Spleen (tissue), 11 donors: Measurements from ENCODE around the gene PIP4P1. TPM values are rescaled to one million over a fixed set of nuclear protein-coding genes. Genes with fewer than 3 reads are reported as not detected.

Source experiments
- DNase-seq: peaks from one replicate; pipeline ENCODE4 v3.0.0-alpha.2; 2020
- H3K27ac ChIP-seq, 8 donors: fragments of 200-600 bp; sonication (generic) in 7 of 8; 1 replicate in 4 of 8; 2 replicates in 4 of 8; pipeline versions ENCODE4 v1.5.0 to v1.8.0; 2016 to 2021; ENCODE audit warnings: inconsistent platforms in 4 of 8, mild to moderate bottlenecking in 4 of 8, moderate library complexity in 1 of 8
- H3K27me3 ChIP-seq, 7 donors: fragments of 200-600 bp; sonication (generic) in 6 of 7; replicated peaks in 1 of 7; 1 replicate in 4 of 7; 2 replicates in 3 of 7; pipeline versions ENCODE4 v1.5.0 to v1.8.0; 2016 to 2021; ENCODE audit warnings: inconsistent platforms in 3 of 7, mild to moderate bottlenecking in 1 of 7
- H3K36me3 ChIP-seq, 6 donors: fragments of 200-600 bp; sonication (generic) in 5 of 6; 1 replicate in 4 of 6; 2 replicates in 2 of 6; pipeline versions ENCODE4 v1.5.0 to v1.8.0; 2016 to 2021; ENCODE audit warnings: inconsistent platforms in 2 of 6
- H3K4me1 ChIP-seq, 6 donors: fragments of 200-600 bp; sonication (generic) in 5 of 6; 1 replicate in 3 of 6; 2 replicates in 3 of 6; pipeline versions ENCODE4 v1.5.0 to v1.8.0; 2016 to 2021; ENCODE audit warnings: inconsistent platforms in 3 of 6
- H3K4me3 ChIP-seq, 8 donors: fragments of 200-600 bp; sonication (generic) in 7 of 8; 1 replicate in 4 of 8; 2 replicates in 4 of 8; pipeline versions ENCODE4 v1.5.0 to v1.8.0; 2016 to 2021; ENCODE audit warnings: inconsistent platforms in 4 of 8, mild to moderate bottlenecking in 4 of 8, moderate library complexity in 2 of 8
- H3K9me3 ChIP-seq, 8 donors: fragments of 200-600 bp; sonication (generic) in 7 of 8; 1 replicate in 4 of 8; 2 replicates in 4 of 8; pipeline versions ENCODE4 v1.5.0 to v1.8.0; 2016 to 2021; ENCODE audit warnings: inconsistent platforms in 4 of 8
- POLR2A ChIP-seq, 3 donors: fragments of 450-650 bp; IDR thresholded peaks; one replicate each; pipeline ENCODE4 v1.5.1; 2017; ENCODE audit warnings: antibody characterized with exemption in 3 of 3, mild to moderate bottlenecking in 1 of 3
- POLR2AphosphoS5 ChIP-seq, 3 donors: sonication (generic); formaldehyde crosslinking; IDR thresholded peaks; one replicate each; pipeline ENCODE4 v1.5.1; 2017; ENCODE audit warnings: antibody characterized with exemption in 3 of 3
- whole genome bisulfite sequencing, 5 donors: extraction: QIAGEN DNeasy Blood & Tissue Kit in 3 of 5; methylation state at CpG; one replicate each; pipeline versions ENCODE4 v1.1.5 to v1.1.7; 2013 to 2018; 5-methylcytosine and 5-hydroxymethylcytosine counted together
- intact Hi-C: fragments of 100-400 bp; cut with DNase I; formaldehyde crosslinking; loops from one replicate; pipeline ENCODE4 v1.15.0; 2023; ENCODE audit warnings: low total_unique reads
- polyA plus RNA-seq, 3 donors: library from polyadenylated mRNA; stranded (reverse); fragments of 200-250 nt; gene quantifications; one replicate each; pipeline ENCODE4 v1.2.1, GENCODE V29; 2013
- total RNA-seq, 7 donors: library from RNA; depleted of rRNA in 3 of 7; stranded (reverse); fragments of >200 nt in 3 of 7; fragmentation: NEBNext Ultra II Directional in 4 of 7; extraction: Animal tissue kit (Norgen Biotek cat#: 25700) in 4 of 7; gene quantifications; one replicate each; pipeline versions ENCODE4 v1.1.0 to v1.2.1, GENCODE V29; 2016 to 2021
- TF ChIP-seq, protein P1 (sequence below), 11 experiments: fragments of 200-600 bp in 7 of 11; fragments of 450-650 bp in 4 of 11; sonication (generic) in 4 of 11; IDR thresholded peaks in 8 of 11; conservative IDR thresholded peaks in 3 of 11; 1 replicate in 7 of 11; 2 replicates in 4 of 11; pipeline versions ENCODE4 v1.4.0 to v1.8.0; 2016 to 2021; ENCODE audit warnings: antibody characterized with exemption in 11 of 11, inconsistent platforms in 4 of 11, mild to moderate bottlenecking in 1 of 11
- donor health status: healthy with polysubstance abuse.
- donor health status: DM: no; HTN: no; CAD: no; lungs with moderate emphysema.
- donor health status: DM: no; HTN: no; CAD: no.
- donor health status: Bipolar disorder and iron deficiency.
- donor health status: healthy.
- donor health status: DM: no; HTN: no; CAD: no.
- donor health status: DM: yes; HTN: yes; CAD: no.

PIP4P1 gene
- total and polyA plus RNA-seq, 10 donors, result 32.5 to 79.6 (median 39.5) TPM

DNA sequence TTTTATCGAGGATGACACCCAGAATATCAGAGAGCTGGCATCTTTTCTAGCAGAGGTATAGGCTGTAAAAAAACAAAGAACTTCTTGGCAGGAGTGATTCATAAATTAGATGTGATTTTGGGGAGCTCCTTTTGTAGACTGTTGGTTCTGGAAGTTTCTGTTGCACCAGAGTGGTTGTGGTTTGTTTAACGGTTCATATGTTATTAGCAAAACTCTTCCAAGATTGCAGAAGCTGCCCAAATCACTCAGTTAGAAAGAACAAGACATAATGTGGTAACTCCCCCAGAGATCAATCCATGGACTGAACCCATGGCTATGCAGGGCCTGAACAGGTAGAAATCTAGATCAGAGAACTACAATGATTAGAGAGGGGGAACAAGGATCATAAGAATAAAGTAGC lies 37.4 kb upstream of the PIP4P1 start:
- no peaks in the 10 kb centered on the region for H3K27me3 ChIP-seq
- peaks cover 0 to 32% (median 14%) of the 10 kb centered on the region in 6 donors for H3K4me1 ChIP-seq
- WGBS, 5 donors, result 56 to 63% (median 61%) methylated on average over 2 of the region's 2 CpGs
- intact Hi-C loops, result no loop called here
- no peaks in the 10 kb centered on the region for H3K9me3 ChIP-seq
- H3K4me3 ChIP-seq, result no peak overlapping the region
- H3K27ac ChIP-seq, result peak overlapping the region in 1 of 8 donors; percentile 14
- no peak for DNase-seq
- H3K36me3 ChIP-seq, result no peaks in the 10 kb centered on the region
- TF ChIP-seq POLR2A (IDR thresholded peaks at IDR 0.05) (no peak), POLR2AphosphoS5 (IDR thresholded peaks at IDR 0.05) (no peak)
- TF ChIP-seq, protein P1, sequence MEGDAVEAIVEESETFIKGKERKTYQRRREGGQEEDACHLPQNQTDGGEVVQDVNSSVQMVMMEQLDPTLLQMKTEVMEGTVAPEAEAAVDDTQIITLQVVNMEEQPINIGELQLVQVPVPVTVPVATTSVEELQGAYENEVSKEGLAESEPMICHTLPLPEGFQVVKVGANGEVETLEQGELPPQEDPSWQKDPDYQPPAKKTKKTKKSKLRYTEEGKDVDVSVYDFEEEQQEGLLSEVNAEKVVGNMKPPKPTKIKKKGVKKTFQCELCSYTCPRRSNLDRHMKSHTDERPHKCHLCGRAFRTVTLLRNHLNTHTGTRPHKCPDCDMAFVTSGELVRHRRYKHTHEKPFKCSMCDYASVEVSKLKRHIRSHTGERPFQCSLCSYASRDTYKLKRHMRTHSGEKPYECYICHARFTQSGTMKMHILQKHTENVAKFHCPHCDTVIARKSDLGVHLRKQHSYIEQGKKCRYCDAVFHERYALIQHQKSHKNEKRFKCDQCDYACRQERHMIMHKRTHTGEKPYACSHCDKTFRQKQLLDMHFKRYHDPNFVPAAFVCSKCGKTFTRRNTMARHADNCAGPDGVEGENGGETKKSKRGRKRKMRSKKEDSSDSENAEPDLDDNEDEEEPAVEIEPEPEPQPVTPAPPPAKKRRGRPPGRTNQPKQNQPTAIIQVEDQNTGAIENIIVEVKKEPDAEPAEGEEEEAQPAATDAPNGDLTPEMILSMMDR (IDR thresholded peaks at IDR 0.05 in 8 of 11, conservative IDR thresholded peaks at IDR 0.05 in 3 of 11), result no peak

DNA sequence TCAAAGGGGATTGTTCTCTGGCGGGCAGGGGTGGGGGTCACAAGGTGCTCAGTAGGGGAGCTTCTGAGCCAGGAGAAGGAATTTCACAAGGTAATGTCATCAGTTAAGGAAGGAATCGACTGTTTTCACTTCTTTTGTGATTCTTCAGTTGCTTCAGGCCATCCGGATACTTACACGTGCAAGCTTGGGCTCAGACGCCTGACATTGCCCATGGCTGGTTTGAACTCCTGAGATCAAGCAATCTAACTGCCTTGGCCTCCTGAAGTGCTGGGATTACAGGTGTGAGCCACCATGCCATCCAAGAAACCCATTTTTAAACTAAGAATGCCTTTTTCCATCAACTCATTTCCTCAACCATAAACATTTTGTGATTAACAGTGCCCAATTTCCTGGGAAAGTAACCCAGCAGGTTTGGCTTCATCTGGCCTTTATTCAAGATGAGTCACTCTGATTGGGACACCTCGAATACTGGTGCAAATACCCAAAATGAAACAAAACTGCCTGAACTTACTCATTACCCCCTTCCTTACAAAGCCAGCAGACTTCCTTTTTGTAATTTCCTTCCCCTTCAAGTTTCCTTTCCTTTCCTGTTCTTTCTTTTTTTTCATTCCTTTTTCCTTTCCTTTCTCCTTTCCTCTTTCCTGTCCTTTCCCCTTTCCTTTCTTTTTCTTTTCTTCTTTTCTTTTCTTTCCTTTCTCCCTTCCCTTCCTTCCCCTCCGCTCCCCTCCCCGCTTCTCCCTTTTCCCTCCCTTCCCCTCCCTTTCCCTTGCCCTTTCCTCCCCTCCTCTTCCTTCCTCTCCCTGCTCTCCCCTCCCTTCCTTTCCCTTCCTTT lies 33.9 kb upstream of the PIP4P1 start:
- WGBS, 5 donors, result 71 to 86% (median 80%) methylated on average over 8 of the region's 8 CpGs
- no peaks in the 10 kb centered on the region for H3K27me3 ChIP-seq
- H3K4me1 ChIP-seq, result peaks cover 6 to 63% (median 33%) of the 10 kb centered on the region in 6 donors
- H3K9me3 ChIP-seq, result no peaks in the 10 kb centered on the region
- no peaks in the 10 kb centered on the region for H3K36me3 ChIP-seq
- intact Hi-C loops, result no loop called here
- H3K4me3 ChIP-seq, result no peak overlapping the region
- H3K27ac ChIP-seq, result peak overlapping the region in 2 of 8 donors; percentile 22 to 30
- TF ChIP-seq POLR2A (IDR thresholded peaks at IDR 0.05), result no peak
- TF ChIP-seq POLR2AphosphoS5 (IDR thresholded peaks at IDR 0.05), result no peak
- TF ChIP-seq, protein P1 (IDR thresholded peaks at IDR 0.05 in 8 of 11, conservative IDR thresholded peaks at IDR 0.05 in 3 of 11), result no peak
- DNase-seq, result no peak

DNA sequence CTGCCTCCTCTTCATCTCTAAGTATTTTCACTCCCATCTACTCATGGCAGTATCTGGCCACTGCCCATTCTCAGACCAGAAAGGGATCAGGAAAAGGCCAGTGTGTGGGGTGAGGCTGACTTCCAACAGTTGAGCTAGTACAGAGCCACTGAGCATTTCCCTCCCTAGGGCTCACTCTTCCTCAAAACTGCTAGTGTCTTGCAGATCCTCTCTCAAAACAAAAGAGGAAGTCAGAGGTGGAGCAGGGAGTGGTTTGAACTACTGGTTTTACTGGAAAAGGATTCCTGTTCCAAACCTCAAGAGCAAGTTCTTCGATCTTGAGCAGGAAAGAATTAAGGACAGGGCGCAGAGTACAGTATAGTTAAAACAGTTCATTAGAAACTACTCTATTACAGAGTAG lies 32.4 kb upstream of the PIP4P1 start:
- Histone ChIP-seq H3K36me3 (no peaks in the 10 kb centered on the region), H3K9me3 (no peaks in the 10 kb centered on the region), H3K4me1 (peaks cover 13 to 70% (median 47%) of the 10 kb centered on the region in 6 donors), H3K4me3 (no peak overlapping the region), H3K27me3 (no peaks in the 10 kb centered on the region), H3K27ac (peak overlapping the region in 3 of 8 donors; percentile 46 to 56 (median 48))
- no peak for DNase-seq
- intact Hi-C loops, result no loop called here
- 22 to 35% (median 23%) methylated on average over 2 of the region's 2 CpGs for WGBS, 5 donors
- no peak for TF ChIP-seq POLR2AphosphoS5 (IDR thresholded peaks at IDR 0.05)

DNA sequence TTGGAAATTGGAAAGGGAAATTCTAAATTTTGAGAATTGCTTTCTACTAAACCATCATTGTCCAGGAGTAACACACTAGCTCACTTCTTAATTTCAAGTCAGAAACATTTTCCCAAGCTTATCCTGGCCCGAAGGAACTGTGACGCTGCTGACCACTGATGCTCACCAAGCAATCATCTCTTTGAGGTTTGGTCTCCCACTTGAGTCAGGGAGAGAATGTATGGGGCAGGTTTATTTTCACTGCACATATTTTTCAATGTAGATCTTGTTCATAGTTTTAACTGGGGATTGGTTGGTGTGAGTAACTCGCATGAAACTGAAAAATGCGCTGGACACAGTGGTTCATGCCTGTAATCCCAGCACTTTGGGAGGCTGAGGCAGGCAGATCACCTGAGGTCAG lies 31.3 kb upstream of the PIP4P1 start:
- Histone ChIP-seq H3K27ac (peak overlapping the region in 1 of 8 donors; percentile 68), H3K4me3 (no peak overlapping the region), H3K9me3 (no peaks in the 10 kb centered on the region), H3K36me3 (no peaks in the 10 kb centered on the region), H3K27me3 (no peaks in the 10 kb centered on the region), H3K4me1 (peaks cover 17 to 75% (median 46%) of the 10 kb centered on the region in 6 donors)
- intact Hi-C loops, result no loop called here
- TF ChIP-seq, protein P1 (IDR thresholded peaks at IDR 0.05 in 8 of 11, conservative IDR thresholded peaks at IDR 0.05 in 3 of 11), result no peak
- no peak for TF ChIP-seq POLR2A (IDR thresholded peaks at IDR 0.05)
- TF ChIP-seq POLR2AphosphoS5 (IDR thresholded peaks at IDR 0.05), result no peak
- DNase-seq, result no peak
- 91 to 97% (median 94%) methylated on average over 4 of the region's 4 CpGs for WGBS, 5 donors
